Panc1 (cell line): ENCODE data around the gene PPP6R2. TPM values are rescaled to one million over a fixed set of nuclear protein-coding genes. Genes with fewer than 3 reads are reported as not detected.

Source experiments
- ATAC-seq: fragments of 200-7000 bp; cut with Tn5 transposase; 2 replicates; pipeline ENCODE4 v1.9.1; 2020; ENCODE audit warnings: mild to moderate bottlenecking, moderate library complexity
- BruUV-seq: library from RNA; stranded (reverse); fragments of 400-500 nt; replicated peaks from 2 replicates; lab custom pipeline; 2021; lab: Mats Ljungman, UMichigan
- CTCF ChIA-PET: fragments of 300-600 bp; sonication (Branson Sonifier 250); formaldehyde crosslinking; loops from one replicate; lab custom pipeline; 2022; ENCODE audit warnings: antibody characterized with exemption; lab: Charles Lee
- POLR2A ChIA-PET: fragments of 300-600 bp; sonication (Branson Sonifier 250); formaldehyde crosslinking; loops from one replicate; lab custom pipeline; 2022; ENCODE audit warnings: antibody characterized with exemption; lab: Charles Lee
- DNase-seq: peaks from one replicate; pipeline ENCODE4 v3.0.0-alpha.2; 2010; ENCODE audit warnings: low read depth, low spot score
- H3K27ac ChIP-seq: 2 replicates; pipeline ENCODE4 v1.5.1; 2011; ENCODE audit warnings: mild to moderate bottlenecking, low read length, inconsistent platforms
- H3K27me3 ChIP-seq: fragments of 200-500 bp; sonication (Bioruptor generic); 2 replicates; pipeline ENCODE4 v1.6.0; 2014; ENCODE audit warnings: low read length, inconsistent platforms; ENCODE audit not compliant: control insufficient read depth, insufficient read depth
- H3K36me3 ChIP-seq: fragments of 200-500 bp; sonication (Bioruptor generic); 2 replicates; pipeline ENCODE4 v1.5.1; 2014; ENCODE audit warnings: inconsistent platforms, mild to moderate bottlenecking, low read length, moderate library complexity; ENCODE audit not compliant: control insufficient read depth, insufficient read depth
- H3K4me1 ChIP-seq: 2 replicates; pipeline ENCODE4 v1.5.1; 2011; ENCODE audit warnings: inconsistent platforms, mild to moderate bottlenecking, low read length, moderate library complexity; ENCODE audit not compliant: control insufficient read depth, insufficient read depth
- H3K4me3 ChIP-seq, 2 experiments: 2 replicates each; pipeline ENCODE4 v1.5.1; 2011 to 2012; ENCODE audit warnings: low read depth in 2 of 2, low read length in 2 of 2, mild to moderate bottlenecking in 2 of 2, inconsistent platforms in 1 of 2, moderate library complexity in 1 of 2
- H3K9me3 ChIP-seq: fragments of 200-500 bp; sonication (Bioruptor generic); 2 replicates; pipeline ENCODE4 v1.5.1; 2014; ENCODE audit warnings: low read depth, mild to moderate bottlenecking, inconsistent platforms, low read length, moderate library complexity; ENCODE audit not compliant: control insufficient read depth, insufficient read depth
- POLR2AphosphoS5 ChIP-seq: IDR thresholded peaks from 2 replicates; pipeline ENCODE4 v1.6.1; 2012; ENCODE audit warnings: mild to moderate bottlenecking, low read depth, low read length, moderate library complexity
- SIN3A ChIP-seq: IDR thresholded peaks from 2 replicates; pipeline ENCODE4 v1.6.1; 2012; ENCODE audit warnings: low read depth, mild to moderate bottlenecking, low read length, moderate library complexity, borderline replicate concordance; ENCODE audit not compliant: insufficient read depth
- TCF7L2 ChIP-seq: IDR thresholded peaks from 2 replicates; pipeline ENCODE4 v1.6.1; 2011; ENCODE audit warnings: mild to moderate bottlenecking, low read depth, low read length, inconsistent platforms
- in situ Hi-C: cut with HindIII; loops from 2 replicates; pipeline ENCODE4 v1.10.0; 2016; ENCODE audit warnings: low sequenced_read_pairs, low pct_unique_long_range_greater_than_20kb
- intact Hi-C: fragments of 100-400 bp; cut with micrococcal nuclease; formaldehyde crosslinking; loops from one replicate; pipeline ENCODE4 v1.10.0; 2022; ENCODE audit not compliant: unreplicated experiment
- total RNA-seq: library from RNA; stranded (reverse); gene quantifications from one replicate; pipeline ENCODE4 v1.2.1, GENCODE V29; 2021; ENCODE audit not compliant: unreplicated experiment
- TF ChIP-seq, protein P1 (sequence below): fragments of 450-650 bp; IDR thresholded peaks from 2 replicates; pipeline ENCODE4 v1.5.1; 2017; ENCODE audit warnings: mild to moderate bottlenecking
- TF ChIP-seq, protein P2 (sequence below), 2 experiments: IDR thresholded peaks; 2 replicates each; pipeline ENCODE4 v1.6.1; 2011 to 2012; ENCODE audit warnings: low read depth in 2 of 2, control low read depth in 1 of 2, low read length in 1 of 2, mild to moderate bottlenecking in 1 of 2, moderate library complexity in 1 of 2; ENCODE audit not compliant: insufficient read depth in 1 of 2

PPP6R2 gene
- total RNA-seq, 1 experiment from 2014 or later, result 52.8 TPM

DNA sequence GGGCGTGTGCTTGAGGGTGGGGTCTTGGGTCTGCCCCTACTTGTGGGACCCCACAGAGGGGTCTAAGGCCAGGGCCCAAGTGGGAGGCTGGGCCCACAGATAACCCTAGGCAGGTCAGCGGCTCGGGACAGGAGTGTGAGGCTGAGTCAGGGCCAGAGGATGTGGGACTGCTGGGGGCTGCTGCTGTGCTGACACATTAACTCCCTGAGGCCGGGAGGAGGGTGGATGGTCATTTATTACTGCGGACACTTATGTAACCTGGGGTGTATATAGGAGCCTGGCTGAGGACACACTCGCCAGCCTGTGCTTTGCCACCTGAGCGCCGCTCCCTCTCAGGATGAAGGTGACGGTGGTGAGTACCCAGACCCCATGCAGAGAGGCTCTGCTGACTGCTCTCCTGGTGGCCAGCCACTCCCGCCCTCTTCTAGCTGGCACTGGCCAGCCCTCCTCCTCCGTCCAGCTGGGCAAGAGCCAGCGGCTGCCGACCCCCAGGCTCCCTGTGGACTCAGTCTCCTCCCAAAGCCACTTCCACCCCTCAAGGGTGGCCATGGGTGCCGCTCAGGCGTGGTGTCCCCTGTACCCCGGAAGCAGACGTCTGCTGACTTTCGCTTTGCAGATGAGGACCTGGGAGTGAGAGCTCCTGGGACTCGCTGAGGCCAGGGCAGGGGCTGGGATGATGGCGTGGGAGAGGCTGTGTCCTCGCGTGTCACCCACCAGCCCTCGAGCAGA is 143.6 kb downstream of the PPP6R2 start, which contains the start of gene MIOX:
Gene MIOX (plus strand): TSS at position 299 of the 729 bp plus-strand sequence. CDS start 39 bp downstream, at position 338.
- DNase-seq (no peak), ATAC-seq (peak; percentile 68)
- in situ Hi-C loops, result no loop called here
- H3K9me3 ChIP-seq, result no peaks in the 10 kb centered on the region
- H3K36me3 ChIP-seq, result no peaks in the 10 kb centered on the region
- H3K4me1 ChIP-seq, result peaks cover 13% of the 10 kb centered on the region
- H3K27me3 ChIP-seq, result no peaks in the 10 kb centered on the region
- H3K27ac ChIP-seq, result no peak within 1 kb of the TSS
- TF ChIP-seq, protein P1, sequence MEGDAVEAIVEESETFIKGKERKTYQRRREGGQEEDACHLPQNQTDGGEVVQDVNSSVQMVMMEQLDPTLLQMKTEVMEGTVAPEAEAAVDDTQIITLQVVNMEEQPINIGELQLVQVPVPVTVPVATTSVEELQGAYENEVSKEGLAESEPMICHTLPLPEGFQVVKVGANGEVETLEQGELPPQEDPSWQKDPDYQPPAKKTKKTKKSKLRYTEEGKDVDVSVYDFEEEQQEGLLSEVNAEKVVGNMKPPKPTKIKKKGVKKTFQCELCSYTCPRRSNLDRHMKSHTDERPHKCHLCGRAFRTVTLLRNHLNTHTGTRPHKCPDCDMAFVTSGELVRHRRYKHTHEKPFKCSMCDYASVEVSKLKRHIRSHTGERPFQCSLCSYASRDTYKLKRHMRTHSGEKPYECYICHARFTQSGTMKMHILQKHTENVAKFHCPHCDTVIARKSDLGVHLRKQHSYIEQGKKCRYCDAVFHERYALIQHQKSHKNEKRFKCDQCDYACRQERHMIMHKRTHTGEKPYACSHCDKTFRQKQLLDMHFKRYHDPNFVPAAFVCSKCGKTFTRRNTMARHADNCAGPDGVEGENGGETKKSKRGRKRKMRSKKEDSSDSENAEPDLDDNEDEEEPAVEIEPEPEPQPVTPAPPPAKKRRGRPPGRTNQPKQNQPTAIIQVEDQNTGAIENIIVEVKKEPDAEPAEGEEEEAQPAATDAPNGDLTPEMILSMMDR, result no peak
- TF ChIP-seq SIN3A (no peak), POLR2AphosphoS5 (no peak)
- TF ChIP-seq, protein P2, sequence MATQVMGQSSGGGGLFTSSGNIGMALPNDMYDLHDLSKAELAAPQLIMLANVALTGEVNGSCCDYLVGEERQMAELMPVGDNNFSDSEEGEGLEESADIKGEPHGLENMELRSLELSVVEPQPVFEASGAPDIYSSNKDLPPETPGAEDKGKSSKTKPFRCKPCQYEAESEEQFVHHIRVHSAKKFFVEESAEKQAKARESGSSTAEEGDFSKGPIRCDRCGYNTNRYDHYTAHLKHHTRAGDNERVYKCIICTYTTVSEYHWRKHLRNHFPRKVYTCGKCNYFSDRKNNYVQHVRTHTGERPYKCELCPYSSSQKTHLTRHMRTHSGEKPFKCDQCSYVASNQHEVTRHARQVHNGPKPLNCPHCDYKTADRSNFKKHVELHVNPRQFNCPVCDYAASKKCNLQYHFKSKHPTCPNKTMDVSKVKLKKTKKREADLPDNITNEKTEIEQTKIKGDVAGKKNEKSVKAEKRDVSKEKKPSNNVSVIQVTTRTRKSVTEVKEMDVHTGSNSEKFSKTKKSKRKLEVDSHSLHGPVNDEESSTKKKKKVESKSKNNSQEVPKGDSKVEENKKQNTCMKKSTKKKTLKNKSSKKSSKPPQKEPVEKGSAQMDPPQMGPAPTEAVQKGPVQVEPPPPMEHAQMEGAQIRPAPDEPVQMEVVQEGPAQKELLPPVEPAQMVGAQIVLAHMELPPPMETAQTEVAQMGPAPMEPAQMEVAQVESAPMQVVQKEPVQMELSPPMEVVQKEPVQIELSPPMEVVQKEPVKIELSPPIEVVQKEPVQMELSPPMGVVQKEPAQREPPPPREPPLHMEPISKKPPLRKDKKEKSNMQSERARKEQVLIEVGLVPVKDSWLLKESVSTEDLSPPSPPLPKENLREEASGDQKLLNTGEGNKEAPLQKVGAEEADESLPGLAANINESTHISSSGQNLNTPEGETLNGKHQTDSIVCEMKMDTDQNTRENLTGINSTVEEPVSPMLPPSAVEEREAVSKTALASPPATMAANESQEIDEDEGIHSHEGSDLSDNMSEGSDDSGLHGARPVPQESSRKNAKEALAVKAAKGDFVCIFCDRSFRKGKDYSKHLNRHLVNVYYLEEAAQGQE (IDR thresholded peaks at IDR 0.05; ENCODE audit: insufficient read depth in 1 of 2, low read depth in 2 of 2, low read length in 1 of 2), result no peak
- BruUV-seq, result no TSS peak
- no peak within 1 kb of the TSS for H3K4me3 ChIP-seq
- POLR2A ChIA-PET, result no interaction called here
- CTCF ChIA-PET, result no interaction called here
- intact Hi-C loops, result no loop called here

DNA sequence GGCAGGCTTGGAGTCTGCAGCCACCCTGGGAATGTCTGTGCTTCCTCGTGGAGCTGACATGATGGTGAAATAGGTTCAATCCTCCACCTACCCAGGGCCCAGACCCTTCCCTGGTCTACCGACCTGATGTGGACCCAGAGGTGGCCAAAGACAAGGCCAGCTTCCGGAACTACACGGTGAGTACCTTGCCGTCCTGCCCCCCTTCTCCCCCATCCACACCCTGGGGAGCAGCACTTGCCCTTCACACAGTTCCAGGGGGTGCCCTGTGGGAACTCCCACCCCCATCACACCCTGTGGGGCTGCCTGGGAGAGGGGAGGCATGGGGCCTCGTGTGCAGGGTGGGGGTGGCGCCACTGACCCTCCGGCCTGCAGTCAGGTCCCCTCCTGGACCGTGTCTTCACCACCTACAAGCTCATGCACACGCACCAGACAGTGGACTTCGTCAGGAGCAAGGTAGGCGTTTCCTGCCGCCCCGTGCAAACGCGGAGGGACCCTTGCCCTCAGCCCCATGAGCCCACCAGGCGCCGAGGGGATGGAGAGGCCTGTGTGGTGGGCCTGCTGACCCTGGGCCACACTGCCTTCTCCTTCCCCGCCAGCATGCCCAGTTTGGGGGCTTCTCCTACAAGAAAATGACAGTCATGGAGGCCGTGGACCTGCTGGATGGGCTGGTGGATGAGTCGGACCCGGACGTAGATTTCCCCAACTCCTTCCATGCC is 144.3 kb downstream of the PPP6R2 start:
- ATAC-seq, result no peak
- POLR2A ChIA-PET, result no interaction called here
- in situ Hi-C loops, result no loop called here

More for the DNA sequence above, 144.3 kb downstream of the PPP6R2 start:
- TF ChIP-seq, protein P1, result no peak
- TF ChIP-seq POLR2AphosphoS5 (no peak), SIN3A (no peak), TCF7L2 (no peak)
- TF ChIP-seq, protein P2 (IDR thresholded peaks at IDR 0.05; ENCODE audit: insufficient read depth in 1 of 2, low read depth in 2 of 2, low read length in 1 of 2), result no peak
- CTCF ChIA-PET, result no interaction called here
- peaks cover 13% of the 10 kb centered on the region for H3K4me1 ChIP-seq
- H3K27me3 ChIP-seq, result no peaks in the 10 kb centered on the region
- H3K27ac ChIP-seq, result no peak overlapping the region
- no peaks in the 10 kb centered on the region for H3K36me3 ChIP-seq
- no peaks in the 10 kb centered on the region for H3K9me3 ChIP-seq
- H3K4me3 ChIP-seq, result no peak overlapping the region
- no TSS peak for BruUV-seq
- intact Hi-C loops, result no loop called here
- DNase-seq, result no peak
